ENCODE data around the gene HOTAIR.

The HOTAIR gene

GRCh38 chr12:53974084-53975063 lies at the start of gene HOTAIR:
TSS of gene HOTAIR (minus strand) at chr12:53974954.
- no peak for DNase-seq

- no peak for DNase-seq
Observed at GRCh38 chr12:54024127-54024526, 49.4 kb upstream of the HOTAIR start.

GRCh38 chr12:54022960-54023884 lies 48.5 kb upstream of the HOTAIR start:
- DNase-seq = no peak

- DNase-seq = no peak
Observed at GRCh38 chr12:54021432-54022013, 46.8 kb upstream of the HOTAIR start.

- no peak for DNase-seq
Observed at GRCh38 chr12:54020591-54021405, 46.0 kb upstream of the HOTAIR start.

- no peak for DNase-seq
Observed at GRCh38 chr12:54019924-54020590, 45.3 kb upstream of the HOTAIR start.

- DNase-seq = no peak
Observed at GRCh38 chr12:54019091-54019811, 44.5 kb upstream of the HOTAIR start.

GRCh38 chr12:54018468-54018984 lies 43.8 kb upstream of the HOTAIR start:
- no peak for DNase-seq

GRCh38 chr12:54017878-54018467 lies 43.2 kb upstream of the HOTAIR start:
- peak; percentile 37 for DNase-seq

GRCh38 chr12:54017027-54017788 lies 42.5 kb upstream of the HOTAIR start:
- DNase-seq = no peak

GRCh38 chr12:54016478-54016964 lies 41.8 kb upstream of the HOTAIR start:
- DNase-seq = no peak

- no peak for DNase-seq
Observed at GRCh38 chr12:54016051-54016450, 41.3 kb upstream of the HOTAIR start.

- DNase-seq = no peak
Observed at GRCh38 chr12:54015018-54015931, 40.5 kb upstream of the HOTAIR start.

GRCh38 chr12:54014377-54015017 lies 39.7 kb upstream of the HOTAIR start:
- no peak for DNase-seq

- DNase-seq = no peak
Observed at GRCh38 chr12:54012631-54013409, 38.1 kb upstream of the HOTAIR start.

GRCh38 chr12:54011665-54012532 lies 37.1 kb upstream of the HOTAIR start:
- no peak for DNase-seq
